ENCODE data around the gene EAPP.

DNA sequence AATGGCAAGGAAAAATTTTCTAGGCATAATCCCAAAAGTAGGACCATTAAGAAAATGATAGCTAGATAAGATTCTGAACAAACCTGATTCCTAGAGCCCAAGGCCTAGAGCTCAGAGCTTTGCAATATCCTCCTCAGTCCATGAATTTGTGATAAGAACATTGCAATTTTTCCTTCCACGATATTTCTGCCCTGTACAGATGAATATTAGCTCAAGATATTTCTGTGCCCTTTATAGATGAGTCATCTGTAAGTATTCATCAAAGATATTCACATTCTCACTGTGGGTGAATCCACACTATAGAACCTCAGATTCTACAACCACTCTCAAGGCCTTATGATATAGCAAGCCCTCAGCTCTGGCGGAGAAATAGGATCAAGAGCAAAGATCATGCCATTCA lies 37.5 kb downstream of the EAPP start:
- TF ChIP-seq, protein P1, sequence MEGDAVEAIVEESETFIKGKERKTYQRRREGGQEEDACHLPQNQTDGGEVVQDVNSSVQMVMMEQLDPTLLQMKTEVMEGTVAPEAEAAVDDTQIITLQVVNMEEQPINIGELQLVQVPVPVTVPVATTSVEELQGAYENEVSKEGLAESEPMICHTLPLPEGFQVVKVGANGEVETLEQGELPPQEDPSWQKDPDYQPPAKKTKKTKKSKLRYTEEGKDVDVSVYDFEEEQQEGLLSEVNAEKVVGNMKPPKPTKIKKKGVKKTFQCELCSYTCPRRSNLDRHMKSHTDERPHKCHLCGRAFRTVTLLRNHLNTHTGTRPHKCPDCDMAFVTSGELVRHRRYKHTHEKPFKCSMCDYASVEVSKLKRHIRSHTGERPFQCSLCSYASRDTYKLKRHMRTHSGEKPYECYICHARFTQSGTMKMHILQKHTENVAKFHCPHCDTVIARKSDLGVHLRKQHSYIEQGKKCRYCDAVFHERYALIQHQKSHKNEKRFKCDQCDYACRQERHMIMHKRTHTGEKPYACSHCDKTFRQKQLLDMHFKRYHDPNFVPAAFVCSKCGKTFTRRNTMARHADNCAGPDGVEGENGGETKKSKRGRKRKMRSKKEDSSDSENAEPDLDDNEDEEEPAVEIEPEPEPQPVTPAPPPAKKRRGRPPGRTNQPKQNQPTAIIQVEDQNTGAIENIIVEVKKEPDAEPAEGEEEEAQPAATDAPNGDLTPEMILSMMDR (IDR thresholded peaks at IDR 0.05): no peak
- TF ChIP-seq POLR2A (IDR thresholded peaks at IDR 0.05): no peak

Measured in heart left ventricle (tissue), 13 donors.